Ovary (tissue), 3 donors: ENCODE measurements around the gene SPATA24.

ENCODE experiments used
- EP300 ChIP-seq: sonication (generic); formaldehyde crosslinking; IDR thresholded peaks from one replicate; pipeline ENCODE4 v1.6.1; 2017; ENCODE audit warnings: antibody characterized with exemption
- POLR2A ChIP-seq: fragments of 450-650 bp; IDR thresholded peaks from one replicate; pipeline ENCODE4 v1.6.1; 2017; ENCODE audit warnings: antibody characterized with exemption, mild to moderate bottlenecking, moderate library complexity
- TF ChIP-seq, protein P1 (sequence below), 3 donors: fragments of 450-650 bp in 2 of 3; fragments of 200-600 bp in 1 of 3; IDR thresholded peaks; one replicate each; pipeline versions ENCODE4 v1.5.1 to v1.8.0; 2016 to 2022; ENCODE audit warnings: antibody characterized with exemption in 3 of 3, mild to moderate bottlenecking in 1 of 3
- donor health status: DM: no; HTN: no; CAD: no.

- TF ChIP-seq, protein P1, sequence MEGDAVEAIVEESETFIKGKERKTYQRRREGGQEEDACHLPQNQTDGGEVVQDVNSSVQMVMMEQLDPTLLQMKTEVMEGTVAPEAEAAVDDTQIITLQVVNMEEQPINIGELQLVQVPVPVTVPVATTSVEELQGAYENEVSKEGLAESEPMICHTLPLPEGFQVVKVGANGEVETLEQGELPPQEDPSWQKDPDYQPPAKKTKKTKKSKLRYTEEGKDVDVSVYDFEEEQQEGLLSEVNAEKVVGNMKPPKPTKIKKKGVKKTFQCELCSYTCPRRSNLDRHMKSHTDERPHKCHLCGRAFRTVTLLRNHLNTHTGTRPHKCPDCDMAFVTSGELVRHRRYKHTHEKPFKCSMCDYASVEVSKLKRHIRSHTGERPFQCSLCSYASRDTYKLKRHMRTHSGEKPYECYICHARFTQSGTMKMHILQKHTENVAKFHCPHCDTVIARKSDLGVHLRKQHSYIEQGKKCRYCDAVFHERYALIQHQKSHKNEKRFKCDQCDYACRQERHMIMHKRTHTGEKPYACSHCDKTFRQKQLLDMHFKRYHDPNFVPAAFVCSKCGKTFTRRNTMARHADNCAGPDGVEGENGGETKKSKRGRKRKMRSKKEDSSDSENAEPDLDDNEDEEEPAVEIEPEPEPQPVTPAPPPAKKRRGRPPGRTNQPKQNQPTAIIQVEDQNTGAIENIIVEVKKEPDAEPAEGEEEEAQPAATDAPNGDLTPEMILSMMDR (IDR thresholded peaks at IDR 0.05), result no peak
- TF ChIP-seq POLR2A (no peak), EP300 (no peak)
Observed at GRCh38 chr5:139378941-139379361, 24.9 kb downstream of the SPATA24 start.
